A673 (cell line): ENCODE measurements around the gene ADAMTSL3.

Source experiments
- EZH2 ChIP-seq: fragments of 200-600 bp; sonication (generic); IDR thresholded peaks from 2 replicates; pipeline ENCODE4 v1.6.1; 2017; ENCODE audit warnings: borderline replicate concordance, low read depth, mild to moderate bottlenecking, mixed read lengths, antibody characterized with exemption, low read length; ENCODE audit not compliant: poor library complexity, severe bottlenecking
- TF ChIP-seq, protein P1 (sequence below): fragments of 300-800, 200-600 bp; sonication (generic); conservative IDR thresholded peaks from 2 replicates; pipeline ENCODE4 v1.5.1; 2017; ENCODE audit warnings: low read depth, mild to moderate bottlenecking, antibody characterized with exemption, low read length, moderate library complexity, mixed read lengths

DNA sequence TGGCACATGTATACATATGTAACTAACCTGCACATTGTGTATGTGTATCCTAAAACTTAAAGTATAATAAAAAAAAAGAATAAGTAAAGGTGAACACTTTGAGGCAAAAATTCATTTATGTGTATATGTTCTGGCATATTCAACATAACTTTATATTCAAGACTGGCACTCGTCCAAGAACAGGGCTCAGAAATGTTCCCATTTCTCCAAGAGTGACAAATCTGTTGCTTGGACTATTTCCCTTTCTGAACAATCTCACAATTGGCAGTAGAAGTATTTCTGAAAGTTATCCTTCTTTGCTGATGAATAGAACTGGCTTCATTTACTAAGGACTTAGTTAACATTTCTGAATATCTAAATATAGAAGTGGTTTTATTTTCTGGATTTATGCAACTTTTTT lies 212.8 kb downstream of the ADAMTSL3 start:
- TF ChIP-seq, protein P1, sequence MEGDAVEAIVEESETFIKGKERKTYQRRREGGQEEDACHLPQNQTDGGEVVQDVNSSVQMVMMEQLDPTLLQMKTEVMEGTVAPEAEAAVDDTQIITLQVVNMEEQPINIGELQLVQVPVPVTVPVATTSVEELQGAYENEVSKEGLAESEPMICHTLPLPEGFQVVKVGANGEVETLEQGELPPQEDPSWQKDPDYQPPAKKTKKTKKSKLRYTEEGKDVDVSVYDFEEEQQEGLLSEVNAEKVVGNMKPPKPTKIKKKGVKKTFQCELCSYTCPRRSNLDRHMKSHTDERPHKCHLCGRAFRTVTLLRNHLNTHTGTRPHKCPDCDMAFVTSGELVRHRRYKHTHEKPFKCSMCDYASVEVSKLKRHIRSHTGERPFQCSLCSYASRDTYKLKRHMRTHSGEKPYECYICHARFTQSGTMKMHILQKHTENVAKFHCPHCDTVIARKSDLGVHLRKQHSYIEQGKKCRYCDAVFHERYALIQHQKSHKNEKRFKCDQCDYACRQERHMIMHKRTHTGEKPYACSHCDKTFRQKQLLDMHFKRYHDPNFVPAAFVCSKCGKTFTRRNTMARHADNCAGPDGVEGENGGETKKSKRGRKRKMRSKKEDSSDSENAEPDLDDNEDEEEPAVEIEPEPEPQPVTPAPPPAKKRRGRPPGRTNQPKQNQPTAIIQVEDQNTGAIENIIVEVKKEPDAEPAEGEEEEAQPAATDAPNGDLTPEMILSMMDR, result no peak
- no peak for TF ChIP-seq EZH2
